WI38 (cell line): ENCODE data around the gene OSTN.
A peak's percentile ranks its signal among the peaks of the same experiment; 100 is the strongest.

Experiments
- H3K4me3 ChIP-seq: 2 replicates; pipeline ENCODE4 v1.5.1; 2011; ENCODE audit warnings: low read depth, mild to moderate bottlenecking, control low read depth, low read length
- TF ChIP-seq, protein P1 (sequence below): IDR thresholded peaks from 2 replicates; pipeline ENCODE4 v1.5.1; 2012; ENCODE audit warnings: low read depth, mild to moderate bottlenecking, control low read depth, low read length

The OSTN gene

DNA sequence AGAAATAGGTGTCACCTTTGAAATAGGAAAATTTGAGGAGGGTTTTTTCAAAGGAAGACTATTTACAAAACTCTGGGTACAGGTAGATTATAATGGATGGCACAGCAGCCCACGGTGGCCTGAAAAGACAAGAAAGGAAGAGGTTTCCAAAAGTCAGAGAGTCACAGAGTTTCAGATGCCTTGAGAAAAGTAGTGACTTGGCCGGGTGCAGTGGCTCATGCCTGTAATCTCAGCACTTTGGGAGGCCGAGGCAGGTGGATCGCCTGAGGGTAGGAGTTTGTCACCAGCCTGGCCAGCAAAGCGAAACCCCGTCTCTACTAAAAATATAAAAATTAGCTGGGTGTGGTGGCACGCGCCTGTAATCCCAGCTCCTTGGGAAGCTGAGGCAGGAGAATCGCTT lies 35.2 kb downstream of the OSTN start:
- no peak overlapping the region for H3K4me3 ChIP-seq
- TF ChIP-seq, protein P1, sequence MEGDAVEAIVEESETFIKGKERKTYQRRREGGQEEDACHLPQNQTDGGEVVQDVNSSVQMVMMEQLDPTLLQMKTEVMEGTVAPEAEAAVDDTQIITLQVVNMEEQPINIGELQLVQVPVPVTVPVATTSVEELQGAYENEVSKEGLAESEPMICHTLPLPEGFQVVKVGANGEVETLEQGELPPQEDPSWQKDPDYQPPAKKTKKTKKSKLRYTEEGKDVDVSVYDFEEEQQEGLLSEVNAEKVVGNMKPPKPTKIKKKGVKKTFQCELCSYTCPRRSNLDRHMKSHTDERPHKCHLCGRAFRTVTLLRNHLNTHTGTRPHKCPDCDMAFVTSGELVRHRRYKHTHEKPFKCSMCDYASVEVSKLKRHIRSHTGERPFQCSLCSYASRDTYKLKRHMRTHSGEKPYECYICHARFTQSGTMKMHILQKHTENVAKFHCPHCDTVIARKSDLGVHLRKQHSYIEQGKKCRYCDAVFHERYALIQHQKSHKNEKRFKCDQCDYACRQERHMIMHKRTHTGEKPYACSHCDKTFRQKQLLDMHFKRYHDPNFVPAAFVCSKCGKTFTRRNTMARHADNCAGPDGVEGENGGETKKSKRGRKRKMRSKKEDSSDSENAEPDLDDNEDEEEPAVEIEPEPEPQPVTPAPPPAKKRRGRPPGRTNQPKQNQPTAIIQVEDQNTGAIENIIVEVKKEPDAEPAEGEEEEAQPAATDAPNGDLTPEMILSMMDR = no peak

DNA sequence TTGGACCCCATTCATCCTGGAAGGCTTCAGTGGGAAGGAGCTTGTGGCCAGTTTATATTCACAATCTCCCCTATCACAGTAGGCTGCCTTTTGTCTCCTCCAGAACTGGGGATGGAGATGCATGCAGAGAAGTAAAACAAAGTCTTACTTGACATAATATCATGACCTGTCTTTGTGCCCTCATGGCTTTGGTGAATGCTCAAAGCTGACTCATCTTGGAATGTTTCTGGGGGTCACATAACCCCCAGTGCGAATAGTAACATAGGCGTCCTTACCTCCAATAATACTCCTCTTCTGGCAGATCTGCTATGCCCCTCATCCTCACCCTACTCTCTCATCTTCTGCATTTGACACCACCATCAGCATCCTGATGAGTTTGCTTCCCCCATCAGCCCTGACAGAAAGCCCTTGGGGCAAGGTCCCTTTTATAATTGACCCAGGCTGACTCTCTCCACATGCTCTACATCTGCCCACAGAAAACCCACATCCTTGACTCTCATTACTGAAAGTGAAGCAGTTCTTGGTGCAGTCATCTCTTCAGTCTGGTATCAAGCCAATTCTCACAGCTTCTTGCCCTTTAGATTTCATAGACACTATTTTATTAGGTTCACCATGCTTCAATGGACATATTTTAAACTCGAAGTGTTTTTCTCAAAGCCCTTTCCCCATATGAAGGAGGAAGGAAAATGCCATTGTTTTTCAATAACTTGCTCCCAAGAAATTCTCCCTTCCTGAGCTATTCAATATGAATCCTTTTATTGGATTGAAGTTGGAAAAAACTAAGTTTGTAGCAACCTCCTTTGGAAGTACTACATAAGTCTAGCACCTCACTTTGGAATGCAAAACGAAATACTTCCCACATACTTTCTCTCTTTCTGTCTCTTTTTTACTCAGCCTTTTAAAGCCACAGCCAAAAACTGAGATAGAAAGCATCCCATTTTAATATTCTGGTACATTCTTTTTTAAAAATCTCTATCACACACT lies 36.6 kb downstream of the OSTN start:
- TF ChIP-seq, protein P1 = no peak
- H3K4me3 ChIP-seq = no peak overlapping the region

DNA sequence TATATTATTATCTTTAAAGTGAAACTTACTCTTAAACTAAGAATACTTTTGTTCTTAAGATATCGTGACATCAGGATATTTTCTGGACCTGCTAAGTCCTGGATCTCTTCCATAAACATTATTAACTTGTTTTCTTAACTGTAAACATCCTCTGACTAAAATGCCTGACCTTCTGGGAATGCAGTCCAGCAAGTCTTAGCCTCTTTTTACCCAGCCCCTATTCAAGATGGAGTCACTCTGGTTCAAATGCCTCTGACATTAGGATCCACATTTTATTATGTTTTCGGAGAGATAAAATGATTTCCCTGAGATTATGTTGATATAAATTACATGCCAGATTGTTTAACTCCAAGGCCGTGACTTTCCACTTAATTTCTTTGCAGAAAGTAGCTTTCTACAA lies 37.6 kb downstream of the OSTN start:
- TF ChIP-seq, protein P1 = no peak

DNA sequence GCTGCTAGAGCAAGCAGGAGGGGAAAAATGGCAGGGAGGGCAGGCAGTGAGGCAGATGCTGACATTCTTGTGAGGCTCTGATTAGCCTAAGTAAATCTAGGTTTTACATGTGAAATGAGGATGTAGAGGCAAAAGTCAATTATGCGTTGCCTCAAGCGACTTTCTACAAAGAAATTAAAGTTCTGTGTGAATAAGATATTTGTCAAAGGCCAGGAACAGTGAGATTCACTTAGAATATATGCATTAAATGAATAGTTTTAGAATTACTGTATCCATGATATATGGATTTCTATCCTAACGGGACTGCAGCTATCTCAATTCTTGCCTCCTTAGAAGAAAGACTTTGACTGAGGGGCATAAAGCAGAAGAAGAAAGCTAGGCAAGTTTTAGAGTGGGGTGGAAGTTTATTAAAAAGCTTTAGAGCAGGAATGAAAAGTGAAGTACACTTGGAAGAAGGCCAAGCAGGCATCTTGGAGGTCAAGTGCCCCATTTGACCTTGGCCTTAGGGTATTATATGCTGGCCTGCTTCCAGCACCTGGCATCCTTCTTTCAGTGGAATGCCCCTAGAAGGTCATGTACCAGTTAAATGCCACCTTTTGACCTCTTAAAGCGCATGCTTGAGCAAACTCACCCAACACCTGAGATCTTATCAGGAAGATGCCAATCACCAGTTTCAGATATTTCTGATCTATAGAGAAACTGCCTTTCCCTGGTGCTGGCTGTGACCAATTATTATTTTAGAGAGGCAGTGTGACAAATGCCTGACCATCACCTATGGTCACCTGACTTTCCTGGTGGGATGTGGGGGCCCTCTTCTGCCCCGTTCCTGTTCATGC lies 38.2 kb downstream of the OSTN start:
- no peak overlapping the region for H3K4me3 ChIP-seq
- TF ChIP-seq, protein P1 = no peak

More for the DNA sequence above, 37.6 kb downstream of the OSTN start:
- H3K4me3 ChIP-seq = no peak overlapping the region

DNA sequence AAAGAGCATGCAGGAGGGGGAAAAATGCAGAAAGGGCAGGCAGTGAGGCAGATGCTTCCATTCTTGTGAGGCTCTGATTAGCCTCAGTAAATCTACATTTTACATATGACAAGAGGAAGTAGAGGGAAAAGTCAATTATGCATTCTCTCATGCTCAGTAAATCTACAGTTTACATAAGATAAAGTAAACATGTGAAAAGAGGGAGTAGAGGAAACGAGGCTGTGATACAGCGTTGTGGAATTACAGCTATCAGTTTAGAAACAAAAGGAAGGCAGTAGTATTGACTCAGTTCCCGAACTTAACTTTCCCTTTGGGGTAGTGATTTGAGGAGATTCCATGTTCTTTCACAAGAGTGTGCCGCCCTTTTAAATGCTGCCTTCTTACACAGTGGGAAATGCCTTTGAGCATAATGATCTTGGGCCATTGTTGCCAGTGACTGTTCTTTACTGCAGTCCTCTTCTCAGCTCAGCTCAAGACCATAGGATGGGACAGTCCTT lies 39.3 kb downstream of the OSTN start:
- H3K4me3 ChIP-seq = peak overlapping the region; percentile 20; the same call in 1 of the 2 replicates
- TF ChIP-seq, protein P1 = no peak

DNA sequence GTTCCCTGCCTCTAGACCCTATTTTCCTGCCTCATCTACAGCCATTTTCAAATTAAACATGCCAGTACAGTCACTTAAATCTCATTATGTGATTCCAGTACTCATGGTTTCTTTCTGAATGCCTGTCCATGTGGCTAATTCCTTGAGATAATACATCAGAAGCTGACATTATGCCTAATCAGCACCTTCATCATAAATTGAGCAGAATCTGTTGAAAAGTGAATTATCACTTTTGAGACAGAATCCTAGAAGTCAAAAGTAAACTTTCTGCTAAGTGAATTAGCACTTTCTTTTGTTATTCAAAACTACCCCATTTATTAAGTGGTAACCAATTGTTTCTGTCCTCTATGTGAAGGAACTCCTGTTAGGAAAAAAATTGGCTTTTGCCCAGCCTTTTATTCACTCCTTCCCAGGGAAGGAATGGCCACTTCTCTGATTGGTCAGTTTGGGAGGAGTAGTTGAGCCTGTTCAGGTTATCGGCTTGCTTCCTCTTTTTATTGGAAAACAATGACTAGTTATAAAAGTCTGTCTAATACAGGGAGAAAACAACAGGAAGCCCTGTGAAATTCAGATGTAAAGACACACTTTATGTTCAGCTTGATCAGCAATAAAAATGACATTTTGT lies 40.5 kb downstream of the OSTN start:
- no peak overlapping the region for H3K4me3 ChIP-seq
- TF ChIP-seq, protein P1 = no peak
